ENCODE data around the gene ART3.
"Not testable (repeated sequence)": the region's sequence is repeated elsewhere in the genome, so short reads cannot be mapped to it uniquely, and the experiment has no call there.

The ART3 gene

DNA sequence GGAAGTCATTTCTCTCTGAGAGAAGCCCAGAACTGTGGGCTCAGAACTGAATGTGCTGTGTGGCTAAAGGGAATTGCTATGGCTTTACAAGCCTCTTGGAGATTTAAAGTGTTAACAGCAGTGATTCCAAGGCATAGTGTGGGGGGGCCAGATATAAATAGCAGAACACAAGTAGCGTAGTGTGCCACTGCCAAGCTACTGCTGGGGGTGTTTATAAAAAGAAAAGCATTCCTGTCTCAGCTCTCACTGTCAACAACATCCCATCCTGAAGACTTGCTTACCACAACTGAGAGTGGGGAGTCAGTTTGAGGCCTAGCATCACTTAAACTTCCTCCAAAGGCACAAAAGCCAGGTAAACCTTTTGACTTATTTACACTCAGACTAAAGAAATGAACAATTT is at the start of gene ART3:
TSS of gene ART3 (plus strand) at position 242 of the 400 bp plus-strand sequence. CDS start 1,181 bp downstream, outside the sequence.
- DNase-seq: no peak

GRCh38 chr4:76028350-76028765 is 46.2 kb upstream of the ART3 start:
- no peak for DNase-seq

- no peak for DNase-seq
These were observed 45.2 kb upstream of the ART3 start for GRCh38 chr4:76029300-76029699.

DNA sequence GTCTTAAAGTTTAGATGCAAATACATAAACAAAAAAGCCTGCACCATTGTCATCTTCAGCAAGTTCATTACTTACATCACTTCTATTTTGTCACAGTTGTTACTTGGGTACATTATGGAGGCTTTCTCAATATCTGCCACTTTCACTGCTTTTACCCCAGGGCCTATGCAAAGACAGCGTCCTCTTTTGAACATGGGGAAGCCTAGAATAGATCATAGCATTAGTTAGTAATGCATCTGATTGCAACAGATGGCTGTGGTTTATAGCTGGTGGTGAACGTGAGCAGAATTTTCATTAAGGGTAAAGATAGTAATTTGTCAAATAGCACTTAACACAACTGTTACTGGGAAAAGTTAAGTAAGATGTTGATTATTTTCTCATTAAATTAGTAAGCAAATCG is 39.4 kb upstream of the ART3 start:
- peak; percentile 81 for DNase-seq

- DNase-seq: no peak
These were observed 38.6 kb upstream of the ART3 start, which contains the start of gene CXCL11 for GRCh38 chr4:76035799-76036380. Gene CXCL11, minus strand, starts transcription at chr4:76036070. Its CDS starts 83 bp downstream, at chr4:76035987.

- DNase-seq: no peak
These were observed 37.7 kb upstream of the ART3 start for GRCh38 chr4:76036855-76037254.

GRCh38 chr4:76042241-76042998 is 32.1 kb upstream of the ART3 start:
- DNase-seq: not testable (repeated sequence)

DNA sequence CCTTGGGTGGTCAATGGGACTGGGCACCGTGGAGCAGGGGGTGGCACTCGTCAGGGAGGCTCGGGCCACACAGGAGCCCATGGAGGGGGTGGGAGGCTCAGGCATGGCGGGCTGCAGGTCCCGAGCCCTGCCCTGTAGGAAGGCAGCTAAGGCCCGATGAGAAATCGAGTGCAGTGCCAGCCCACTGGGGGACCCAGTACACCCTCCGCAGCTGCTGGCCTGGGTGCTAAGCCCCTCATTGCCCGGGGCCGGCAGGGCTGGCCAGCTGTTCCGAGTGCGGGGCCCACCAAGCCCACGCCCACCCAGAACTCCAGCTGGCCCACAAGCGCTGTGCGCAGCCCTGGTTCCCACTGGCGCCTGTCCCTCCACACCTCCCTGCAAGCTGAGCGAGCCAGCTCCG is 31.2 kb upstream of the ART3 start:
- DNase-seq: not testable (repeated sequence)

- DNase-seq: not testable (repeated sequence)
These were observed 29.8 kb upstream of the ART3 start for GRCh38 chr4:76044686-76045085.

- not testable (repeated sequence) for DNase-seq
These were observed 24.6 kb upstream of the ART3 start for GRCh38 chr4:76049860-76050416.

DNA sequence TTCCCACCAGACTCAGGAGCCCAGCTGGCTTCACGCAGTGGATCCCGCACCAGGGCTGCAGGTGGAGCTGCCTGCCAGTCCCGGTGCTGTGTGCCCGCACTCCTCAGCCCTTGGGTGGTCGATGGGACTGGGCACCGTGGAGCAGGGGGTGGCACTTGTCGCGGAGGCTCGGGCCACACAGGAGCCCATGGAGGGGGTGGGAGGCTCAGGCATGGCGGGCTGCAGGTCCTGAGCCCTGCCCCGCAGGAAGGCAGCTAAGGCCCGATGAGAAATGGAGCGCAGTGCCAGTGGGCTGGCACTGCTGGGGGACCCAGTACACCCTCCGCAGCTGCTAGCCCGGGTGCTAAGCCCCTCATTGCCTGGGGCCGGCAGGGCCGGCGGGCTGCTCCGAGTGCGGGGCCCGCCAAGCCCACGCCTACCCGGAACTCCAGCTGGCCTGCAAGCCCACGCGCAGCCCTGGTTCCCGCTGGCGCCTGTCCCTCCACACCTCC is 23.9 kb upstream of the ART3 start:
- not testable (repeated sequence) for DNase-seq

- DNase-seq: no peak
These were observed 20.8 kb upstream of the ART3 start for GRCh38 chr4:76053730-76054129.

- peak; percentile 17 for DNase-seq
These were observed 19.5 kb upstream of the ART3 start for GRCh38 chr4:76055016-76055415.

DNA sequence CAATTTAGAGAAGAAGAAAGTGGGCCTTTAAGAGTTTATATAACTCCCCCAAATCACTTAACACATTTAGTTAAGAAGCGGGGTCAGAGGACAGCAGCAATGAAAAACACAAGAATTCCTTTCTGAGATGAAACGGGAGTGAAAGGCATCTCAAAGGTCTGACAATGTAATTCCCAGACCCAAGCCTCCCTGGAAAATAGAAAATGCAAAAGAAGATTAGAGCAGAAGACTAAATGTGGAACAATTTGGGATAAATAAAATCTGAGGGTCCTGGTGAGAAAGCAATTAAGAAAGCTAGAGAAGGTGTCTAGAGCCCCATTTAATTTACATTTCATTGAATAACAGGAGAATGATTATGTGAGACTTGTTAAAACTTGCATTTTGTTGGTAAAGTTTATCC is 19.1 kb upstream of the ART3 start:
- DNase-seq: no peak

DNA sequence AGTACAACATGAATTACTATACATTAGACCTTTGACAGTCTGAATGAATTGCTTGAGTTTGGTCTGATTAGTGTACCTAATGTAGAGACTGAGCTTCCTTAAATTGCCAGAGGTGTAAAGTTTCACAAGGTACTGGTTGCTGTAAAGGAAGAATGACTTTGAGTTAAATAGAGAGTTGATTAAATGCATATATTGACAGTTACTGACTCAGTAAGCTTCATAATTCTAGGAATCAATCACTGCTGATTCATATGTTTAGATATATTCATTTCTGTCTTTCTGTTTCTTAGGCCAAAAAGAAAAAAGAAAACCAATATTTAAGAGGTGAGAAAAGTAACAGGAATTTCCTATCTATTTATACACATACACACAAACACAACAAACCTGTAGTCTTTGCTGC is 16.2 kb upstream of the ART3 start:
- DNase-seq: no peak

- no peak for DNase-seq
These were observed 15.6 kb upstream of the ART3 start for GRCh38 chr4:76058888-76059426.

GRCh38 chr4:76059750-76060149 is 14.8 kb upstream of the ART3 start:
- DNase-seq: peak; percentile 74

DNA sequence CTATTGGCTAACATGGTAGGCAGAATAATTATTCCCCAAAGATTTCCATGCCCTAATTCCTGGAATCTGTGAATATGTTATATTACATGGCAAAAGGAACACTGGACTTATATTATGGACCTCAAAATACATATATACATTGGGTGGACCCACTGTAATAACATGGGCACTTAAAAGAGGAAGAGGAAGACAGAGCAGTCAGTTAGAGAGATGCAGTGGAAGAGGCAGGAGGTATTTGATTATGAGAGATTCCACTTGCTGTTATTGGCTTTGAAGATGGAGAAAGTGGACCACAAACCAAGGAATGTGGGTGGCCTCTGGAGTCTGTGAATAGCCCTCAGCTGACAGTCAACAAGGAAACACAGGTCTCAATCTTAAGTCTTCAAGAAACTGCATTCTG is 14.0 kb upstream of the ART3 start:
- no peak for DNase-seq

DNA sequence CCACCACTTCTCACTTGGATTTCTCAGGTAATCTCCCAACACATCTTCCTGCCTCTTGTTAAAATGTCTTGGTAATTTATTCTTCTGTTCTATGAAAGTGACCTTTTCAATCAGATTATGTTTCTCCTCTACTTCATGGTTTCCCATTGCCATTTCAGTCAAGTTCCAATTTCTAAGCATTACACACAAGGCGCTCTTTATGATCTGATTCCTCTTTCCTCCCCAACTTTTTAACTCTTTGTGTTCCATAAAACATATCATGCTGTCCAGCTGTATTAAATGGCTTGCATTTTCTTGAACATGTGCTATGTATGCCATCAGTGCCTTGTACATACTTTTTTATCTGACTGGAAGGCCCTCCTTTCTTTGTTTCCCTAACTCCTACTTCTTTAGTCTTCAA is 13.1 kb upstream of the ART3 start:
- no peak for DNase-seq

- peak; percentile 16 for DNase-seq
These were observed 12.5 kb upstream of the ART3 start for GRCh38 chr4:76061982-76062381.

DNA sequence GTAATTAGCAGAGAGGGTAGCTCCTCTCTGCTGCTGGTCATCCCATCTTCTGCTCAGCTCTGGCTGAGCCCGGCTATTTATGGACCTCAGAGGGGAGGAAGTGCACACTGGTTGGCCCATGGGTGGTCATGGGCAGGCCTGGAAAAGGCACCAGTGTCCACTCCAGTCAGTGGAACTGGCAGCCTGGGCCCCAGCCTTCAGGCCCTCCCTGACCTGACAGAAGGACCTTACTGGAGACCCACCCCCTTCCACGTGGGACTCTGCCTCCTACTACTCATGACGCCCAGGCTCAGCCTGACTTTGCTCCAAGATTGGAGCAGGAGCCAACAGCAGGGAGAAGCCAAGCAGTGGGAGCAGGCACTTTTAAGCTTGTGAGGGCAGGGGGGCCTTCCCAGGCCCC is 8.0 kb upstream of the ART3 start:
- no peak for DNase-seq

GRCh38 chr4:76067652-76068286 is 6.7 kb upstream of the ART3 start:
- no peak for DNase-seq

DNA sequence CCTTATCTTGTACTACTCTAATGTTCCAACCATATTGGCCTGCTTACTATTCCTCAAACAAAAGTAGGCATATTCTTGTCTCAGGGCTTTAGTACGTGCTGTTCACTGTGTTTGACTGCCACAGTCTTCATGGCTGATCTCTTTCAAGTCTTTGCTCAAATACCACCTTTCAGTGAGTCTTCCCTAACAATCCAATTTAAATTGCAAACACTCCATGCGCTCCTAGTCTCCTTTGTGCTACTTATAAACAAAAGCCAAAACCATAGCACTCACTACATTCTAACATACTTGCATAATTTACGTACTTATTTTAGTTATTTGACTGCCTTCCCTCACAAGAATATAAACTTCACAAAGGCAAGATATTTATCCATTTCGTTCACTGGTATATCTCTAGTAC is 1.7 kb upstream of the ART3 start:
- DNase-seq: no peak
